ENCODE data around the gene PWWP2B.

Gene PWWP2B

GRCh38 chr10:132397036-132397541, at the start of gene PWWP2B:
Gene PWWP2B (plus strand): TSS chr10:132397200. CDS start chr10:132397227, 27 bp downstream.
- no peak for DNase-seq (ENCODE audit: low read depth)
- H3K4me3 ChIP-seq (ENCODE audit: low read depth, low read length): peak within 1 kb of the TSS; percentile 67
- no peak for TF ChIP-seq CTCF (conservative IDR thresholded peaks at IDR 0.05; ENCODE audit: low read depth, low read length)

GRCh38 chr10:132347211-132347930, 49.6 kb upstream of the PWWP2B start:
- TF ChIP-seq CTCF (conservative IDR thresholded peaks at IDR 0.05; ENCODE audit: low read depth, low read length): no peak
- DNase-seq (ENCODE audit: low read depth): no peak
- H3K4me3 ChIP-seq (ENCODE audit: low read depth, low read length): no peak overlapping the region

- H3K4me3 ChIP-seq (ENCODE audit: low read depth, low read length): no peak overlapping the region
- no peak for DNase-seq (ENCODE audit: low read depth)
- TF ChIP-seq CTCF (conservative IDR thresholded peaks at IDR 0.05; ENCODE audit: low read depth, low read length): no peak
Measured at GRCh38 chr10:132347931-132348267, 49.1 kb upstream of the PWWP2B start.

GRCh38 chr10:132349766-132350165, 47.2 kb upstream of the PWWP2B start:
- no peak overlapping the region for H3K4me3 ChIP-seq (ENCODE audit: low read depth, low read length)
- DNase-seq (ENCODE audit: low read depth): no peak
- no peak for TF ChIP-seq CTCF (conservative IDR thresholded peaks at IDR 0.05; ENCODE audit: low read depth, low read length)

GRCh38 chr10:132350391-132350790, 46.6 kb upstream of the PWWP2B start:
- no peak for DNase-seq (ENCODE audit: low read depth)
- no peak for TF ChIP-seq CTCF (conservative IDR thresholded peaks at IDR 0.05; ENCODE audit: low read depth, low read length)
- H3K4me3 ChIP-seq (ENCODE audit: low read depth, low read length): no peak overlapping the region

- DNase-seq (ENCODE audit: low read depth): no peak
- TF ChIP-seq CTCF (conservative IDR thresholded peaks at IDR 0.05; ENCODE audit: low read depth, low read length): no peak
- H3K4me3 ChIP-seq (ENCODE audit: low read depth, low read length): no peak overlapping the region
Measured at GRCh38 chr10:132350946-132351345, 46.1 kb upstream of the PWWP2B start.

GRCh38 chr10:132351611-132352010, 45.4 kb upstream of the PWWP2B start:
- TF ChIP-seq CTCF (conservative IDR thresholded peaks at IDR 0.05; ENCODE audit: low read depth, low read length): no peak
- H3K4me3 ChIP-seq (ENCODE audit: low read depth, low read length): no peak overlapping the region
- DNase-seq (ENCODE audit: low read depth): no peak
